ENCODE measurements around the gene LRMDA.

Gene LRMDA

GRCh38 chr10:76088008-76088407 is 656.6 kb downstream of the LRMDA start:
- TF ChIP-seq REST (IDR thresholded peaks at IDR 0.05; ENCODE audit: low read depth) (no peak), CEBPB (IDR thresholded peaks at IDR 0.05) (no peak), TEAD4 (IDR thresholded peaks at IDR 0.05) (no peak), TCF12 (IDR thresholded peaks at IDR 0.05; ENCODE audit: low read depth) (no peak), USF1 (IDR thresholded peaks at IDR 0.05) (no peak), RAD21 (IDR thresholded peaks at IDR 0.05; ENCODE audit: low read depth) (no peak), YY1 (IDR thresholded peaks at IDR 0.05; ENCODE audit: low read depth) (no peak), TAF1 (IDR thresholded peaks at IDR 0.05; ENCODE audit: low read depth) (no peak), MAX (IDR thresholded peaks at IDR 0.05) (no peak), NFIC (IDR thresholded peaks at IDR 0.05) (no peak), FOXM1 (IDR thresholded peaks at IDR 0.05; ENCODE audit: borderline replicate concordance, low read depth) (no peak), CREB1 (IDR thresholded peaks at IDR 0.05; ENCODE audit: low read depth) (no peak), ZBTB7A (IDR thresholded peaks at IDR 0.05; ENCODE audit: low read depth) (no peak), EP300 (IDR thresholded peaks at IDR 0.05; ENCODE audit: borderline replicate concordance) (no peak), EGR1 (IDR thresholded peaks at IDR 0.05) (no peak)

GRCh38 chr10:76088980-76089379 is 657.6 kb downstream of the LRMDA start:
- no peak for TF ChIP-seq EGR1 (IDR thresholded peaks at IDR 0.05)
- no peak for TF ChIP-seq TAF1 (IDR thresholded peaks at IDR 0.05; ENCODE audit: low read depth)
- no peak for TF ChIP-seq USF1 (IDR thresholded peaks at IDR 0.05)
- no peak for TF ChIP-seq MAX (IDR thresholded peaks at IDR 0.05)

- no peak for TF ChIP-seq YY1 (IDR thresholded peaks at IDR 0.05; ENCODE audit: low read depth)
- no peak for TF ChIP-seq ZBTB7A (IDR thresholded peaks at IDR 0.05; ENCODE audit: low read depth)
- no peak for TF ChIP-seq RAD21 (IDR thresholded peaks at IDR 0.05; ENCODE audit: low read depth)
- TF ChIP-seq CREB1 (IDR thresholded peaks at IDR 0.05; ENCODE audit: low read depth), result no peak
- no peak for TF ChIP-seq EP300 (IDR thresholded peaks at IDR 0.05; ENCODE audit: borderline replicate concordance)
- no peak for TF ChIP-seq EGR1 (IDR thresholded peaks at IDR 0.05)
- no peak for TF ChIP-seq TCF12 (IDR thresholded peaks at IDR 0.05; ENCODE audit: low read depth)
- no peak for TF ChIP-seq CEBPB (IDR thresholded peaks at IDR 0.05)
- TF ChIP-seq REST (IDR thresholded peaks at IDR 0.05; ENCODE audit: low read depth), result no peak
- no peak for TF ChIP-seq NFIC (IDR thresholded peaks at IDR 0.05)
- TF ChIP-seq MAX (IDR thresholded peaks at IDR 0.05), result no peak
- no peak for TF ChIP-seq USF1 (IDR thresholded peaks at IDR 0.05)
- no peak for TF ChIP-seq FOXM1 (IDR thresholded peaks at IDR 0.05; ENCODE audit: borderline replicate concordance, low read depth)
- TF ChIP-seq TEAD4 (IDR thresholded peaks at IDR 0.05), result no peak
- TF ChIP-seq TAF1 (IDR thresholded peaks at IDR 0.05; ENCODE audit: low read depth), result no peak
Measured at GRCh38 chr10:76089556-76090180, 658.2 kb downstream of the LRMDA start.

GRCh38 chr10:76091926-76092325 is 660.5 kb downstream of the LRMDA start:
- TF ChIP-seq NFIC (IDR thresholded peaks at IDR 0.05) (0 out of 2 replicates have a peak, but pooled peaks have one; percentile 32), FOXM1 (IDR thresholded peaks at IDR 0.05; ENCODE audit: borderline replicate concordance, low read depth) (no peak)

GRCh38 chr10:76106611-76107010 is 675.2 kb downstream of the LRMDA start:
- no peak for TF ChIP-seq EP300 (IDR thresholded peaks at IDR 0.05; ENCODE audit: borderline replicate concordance)
- TF ChIP-seq YY1 (IDR thresholded peaks at IDR 0.05; ENCODE audit: low read depth), result no peak
- no peak for TF ChIP-seq CREB1 (IDR thresholded peaks at IDR 0.05; ENCODE audit: low read depth)
- TF ChIP-seq CEBPB (IDR thresholded peaks at IDR 0.05), result no peak
- no peak for TF ChIP-seq NFIC (IDR thresholded peaks at IDR 0.05)
- TF ChIP-seq TAF1 (IDR thresholded peaks at IDR 0.05; ENCODE audit: low read depth), result no peak
- TF ChIP-seq ZBTB7A (IDR thresholded peaks at IDR 0.05; ENCODE audit: low read depth), result no peak
- no peak for TF ChIP-seq USF1 (IDR thresholded peaks at IDR 0.05)

All from Ishikawa (cell line).